ENCODE results near the gene BRMS1L.

DNA sequence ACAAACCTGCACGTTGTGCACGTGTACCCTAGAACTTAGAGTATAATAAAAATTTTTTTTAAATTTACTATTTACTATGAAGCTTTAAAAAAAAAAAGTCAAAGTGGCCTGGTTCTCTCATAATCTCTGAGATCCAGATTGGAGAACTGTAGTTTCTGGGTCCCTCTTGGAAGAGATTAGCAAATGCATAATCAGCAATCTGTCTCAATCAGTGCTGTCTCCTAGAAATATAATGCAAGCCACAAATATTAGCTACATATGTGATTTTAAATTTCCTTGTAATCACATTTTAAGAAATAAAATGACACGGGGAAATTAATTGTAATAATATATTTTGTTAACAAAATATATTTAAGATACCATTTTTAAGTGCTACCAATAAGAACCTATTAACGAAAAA is 49.3 kb upstream of the BRMS1L start:
- TF ChIP-seq, protein P1, sequence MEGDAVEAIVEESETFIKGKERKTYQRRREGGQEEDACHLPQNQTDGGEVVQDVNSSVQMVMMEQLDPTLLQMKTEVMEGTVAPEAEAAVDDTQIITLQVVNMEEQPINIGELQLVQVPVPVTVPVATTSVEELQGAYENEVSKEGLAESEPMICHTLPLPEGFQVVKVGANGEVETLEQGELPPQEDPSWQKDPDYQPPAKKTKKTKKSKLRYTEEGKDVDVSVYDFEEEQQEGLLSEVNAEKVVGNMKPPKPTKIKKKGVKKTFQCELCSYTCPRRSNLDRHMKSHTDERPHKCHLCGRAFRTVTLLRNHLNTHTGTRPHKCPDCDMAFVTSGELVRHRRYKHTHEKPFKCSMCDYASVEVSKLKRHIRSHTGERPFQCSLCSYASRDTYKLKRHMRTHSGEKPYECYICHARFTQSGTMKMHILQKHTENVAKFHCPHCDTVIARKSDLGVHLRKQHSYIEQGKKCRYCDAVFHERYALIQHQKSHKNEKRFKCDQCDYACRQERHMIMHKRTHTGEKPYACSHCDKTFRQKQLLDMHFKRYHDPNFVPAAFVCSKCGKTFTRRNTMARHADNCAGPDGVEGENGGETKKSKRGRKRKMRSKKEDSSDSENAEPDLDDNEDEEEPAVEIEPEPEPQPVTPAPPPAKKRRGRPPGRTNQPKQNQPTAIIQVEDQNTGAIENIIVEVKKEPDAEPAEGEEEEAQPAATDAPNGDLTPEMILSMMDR (IDR thresholded peaks at IDR 0.05) = no peak
- TF ChIP-seq EP300 (IDR thresholded peaks at IDR 0.05; ENCODE audit: low read depth) = no peak
- TF ChIP-seq POLR2A (IDR thresholded peaks at IDR 0.05) = no peak
- no peak for TF ChIP-seq POLR2AphosphoS5 (IDR thresholded peaks at IDR 0.05)

Data from transverse colon (tissue), 4 donors.